BLaER1 (cell line): Measurements from ENCODE around the gene EHD3.

Experiments used
- H3K27ac ChIP-seq: shearing (Covaris generic); formaldehyde crosslinking; 2 replicates; pipeline ENCODE4 v1.8.1; 2022
- H3K27me3 ChIP-seq: shearing (Covaris generic); formaldehyde crosslinking; 2 replicates; pipeline ENCODE4 v1.8.1; 2022
- H3K36me3 ChIP-seq: shearing (Covaris generic); formaldehyde crosslinking; 2 replicates; pipeline ENCODE4 v1.8.1; 2022
- H3K4me1 ChIP-seq: shearing (Covaris generic); formaldehyde crosslinking; 2 replicates; pipeline ENCODE4 v1.8.1; 2022
- H3K4me2 ChIP-seq: shearing (Covaris generic); formaldehyde crosslinking; 2 replicates; pipeline ENCODE4 v1.8.1; 2022
- H3K4me3 ChIP-seq: shearing (Covaris generic); formaldehyde crosslinking; 2 replicates; pipeline ENCODE4 v1.8.1; 2022
- H3K9ac ChIP-seq: shearing (Covaris generic); formaldehyde crosslinking; 2 replicates; pipeline ENCODE4 v1.8.1; 2022
- H3K9me3 ChIP-seq: shearing (Covaris generic); formaldehyde crosslinking; 2 replicates; pipeline ENCODE4 v1.8.1; 2022
- H4K20me1 ChIP-seq: shearing (Covaris generic); formaldehyde crosslinking; 2 replicates; pipeline ENCODE4 v1.8.1; 2022
- Cebpa-rat ChIP-seq: shearing (Covaris generic); IDR thresholded peaks from 2 replicates; pipeline ENCODE4 v1.8.1; 2022

EHD3 gene

GRCh38 chr2:31197166-31197565, 36.8 kb upstream of the EHD3 start:
- H3K4me1 ChIP-seq, result no peaks in the 10 kb centered on the region
- H3K27ac ChIP-seq, result no peak overlapping the region
- no peak for TF ChIP-seq Cebpa-rat
- H3K4me3 ChIP-seq, result no peak overlapping the region
- H3K9ac ChIP-seq, result no peak overlapping the region
- H3K9me3 ChIP-seq, result no peaks in the 10 kb centered on the region
- no peaks in the 10 kb centered on the region for H4K20me1 ChIP-seq
- H3K27me3 ChIP-seq, result no peaks in the 10 kb centered on the region
- H3K36me3 ChIP-seq, result 0 out of 2 replicates have a peak, but pooled peaks cover 5% of the 10 kb centered on the region
- H3K4me2 ChIP-seq, result no peak overlapping the region

- Histone ChIP-seq H3K4me3 (no peak overlapping the region), H4K20me1 (no peaks in the 10 kb centered on the region), H3K4me2 (no peak overlapping the region), H3K36me3 (0 out of 2 replicates have a peak, but pooled peaks cover 5% of the 10 kb centered on the region), H3K9me3 (no peaks in the 10 kb centered on the region), H3K27ac (no peak overlapping the region), H3K9ac (no peak overlapping the region), H3K27me3 (no peaks in the 10 kb centered on the region), H3K4me1 (no peaks in the 10 kb centered on the region)
- TF ChIP-seq Cebpa-rat, result no peak
These were observed 36.3 kb upstream of the EHD3 start for GRCh38 chr2:31197669-31198068.

GRCh38 chr2:31199206-31199605, 34.7 kb upstream of the EHD3 start:
- no peaks in the 10 kb centered on the region for H3K27me3 ChIP-seq

GRCh38 chr2:31200972-31201371, 33.0 kb upstream of the EHD3 start:
- Histone ChIP-seq H3K27ac (no peak overlapping the region), H3K9me3 (no peaks in the 10 kb centered on the region), H3K4me1 (no peaks in the 10 kb centered on the region), H3K27me3 (no peaks in the 10 kb centered on the region), H3K36me3 (0 out of 2 replicates have a peak, but pooled peaks cover 5% of the 10 kb centered on the region), H4K20me1 (no peaks in the 10 kb centered on the region), H3K9ac (no peak overlapping the region), H3K4me3 (no peak overlapping the region), H3K4me2 (no peak overlapping the region)
- TF ChIP-seq Cebpa-rat, result no peak

More at GRCh38 chr2:31199206-31199605, 34.7 kb upstream of the EHD3 start:
- H3K36me3 ChIP-seq, result 0 out of 2 replicates have a peak, but pooled peaks cover 5% of the 10 kb centered on the region
- no peak overlapping the region for H3K4me2 ChIP-seq
- no peaks in the 10 kb centered on the region for H3K9me3 ChIP-seq
- no peaks in the 10 kb centered on the region for H4K20me1 ChIP-seq
- H3K4me3 ChIP-seq, result no peak overlapping the region
- TF ChIP-seq Cebpa-rat, result no peak
- H3K9ac ChIP-seq, result no peak overlapping the region
- no peaks in the 10 kb centered on the region for H3K4me1 ChIP-seq
- no peak overlapping the region for H3K27ac ChIP-seq

- Histone ChIP-seq H3K9ac (no peak overlapping the region), H4K20me1 (no peaks in the 10 kb centered on the region), H3K4me1 (no peaks in the 10 kb centered on the region), H3K4me3 (no peak overlapping the region), H3K36me3 (0 out of 2 replicates have a peak, but pooled peaks cover 5% of the 10 kb centered on the region), H3K27me3 (no peaks in the 10 kb centered on the region), H3K27ac (no peak overlapping the region), H3K4me2 (no peak overlapping the region), H3K9me3 (no peaks in the 10 kb centered on the region)
- no peak for TF ChIP-seq Cebpa-rat
These were observed 31.9 kb upstream of the EHD3 start for GRCh38 chr2:31202041-31202440.

- H3K36me3 ChIP-seq, result 0 out of 2 replicates have a peak, but pooled peaks cover 5% of the 10 kb centered on the region
- H3K4me2 ChIP-seq, result no peak overlapping the region
- H3K4me1 ChIP-seq, result peaks cover 3% of the 10 kb centered on the region; the same call in 1 of the 2 replicates
- H3K9me3 ChIP-seq, result no peaks in the 10 kb centered on the region
- H3K27ac ChIP-seq, result no peak overlapping the region
- H4K20me1 ChIP-seq, result no peaks in the 10 kb centered on the region
- H3K4me3 ChIP-seq, result no peak overlapping the region
- no peak for TF ChIP-seq Cebpa-rat
- H3K9ac ChIP-seq, result no peak overlapping the region
- H3K27me3 ChIP-seq, result no peaks in the 10 kb centered on the region
These were observed 31.1 kb upstream of the EHD3 start for GRCh38 chr2:31202833-31203232.

- Histone ChIP-seq H3K4me1 (peaks cover 11% of the 10 kb centered on the region; the same call in 1 of the 2 replicates), H3K27me3 (no peaks in the 10 kb centered on the region), H3K4me2 (no peak overlapping the region), H4K20me1 (no peaks in the 10 kb centered on the region), H3K27ac (no peak overlapping the region), H3K36me3 (0 out of 2 replicates have a peak, but pooled peaks cover 5% of the 10 kb centered on the region), H3K9me3 (no peaks in the 10 kb centered on the region), H3K9ac (no peak overlapping the region), H3K4me3 (no peak overlapping the region)
- TF ChIP-seq Cebpa-rat, result no peak
These were observed 30.0 kb upstream of the EHD3 start for GRCh38 chr2:31203916-31204315.

- no peak overlapping the region for H3K4me3 ChIP-seq
These were observed 29.2 kb upstream of the EHD3 start for GRCh38 chr2:31204783-31205182.

GRCh38 chr2:31205186-31205585, 28.8 kb upstream of the EHD3 start:
- H3K9me3 ChIP-seq, result no peaks in the 10 kb centered on the region
- H3K27me3 ChIP-seq, result no peaks in the 10 kb centered on the region
- H3K27ac ChIP-seq, result no peak overlapping the region
- H3K9ac ChIP-seq, result no peak overlapping the region
- 0 out of 2 replicates have a peak, but pooled peaks cover 2% of the 10 kb centered on the region for H3K36me3 ChIP-seq
- no peaks in the 10 kb centered on the region for H4K20me1 ChIP-seq
- TF ChIP-seq Cebpa-rat, result no peak
- no peak overlapping the region for H3K4me2 ChIP-seq
- H3K4me3 ChIP-seq, result no peak overlapping the region
- peaks cover 11% of the 10 kb centered on the region; the same call in 1 of the 2 replicates for H3K4me1 ChIP-seq

More at GRCh38 chr2:31204783-31205182, 29.2 kb upstream of the EHD3 start:
- Histone ChIP-seq H3K27ac (no peak overlapping the region), H3K4me2 (no peak overlapping the region), H3K4me1 (peaks cover 11% of the 10 kb centered on the region; the same call in 1 of the 2 replicates), H3K9ac (no peak overlapping the region), H3K27me3 (no peaks in the 10 kb centered on the region), H3K36me3 (0 out of 2 replicates have a peak, but pooled peaks cover 5% of the 10 kb centered on the region), H4K20me1 (no peaks in the 10 kb centered on the region), H3K9me3 (no peaks in the 10 kb centered on the region)
- no peak for TF ChIP-seq Cebpa-rat

- H3K9ac ChIP-seq, result no peak overlapping the region
- H3K9me3 ChIP-seq, result no peaks in the 10 kb centered on the region
- H3K4me3 ChIP-seq, result no peak overlapping the region
- TF ChIP-seq Cebpa-rat, result no peak
- no peak overlapping the region for H3K27ac ChIP-seq
- no peaks in the 10 kb centered on the region for H3K36me3 ChIP-seq
- H3K27me3 ChIP-seq, result no peaks in the 10 kb centered on the region
- no peaks in the 10 kb centered on the region for H4K20me1 ChIP-seq
- peaks cover 11% of the 10 kb centered on the region; the same call in 1 of the 2 replicates for H3K4me1 ChIP-seq
- no peak overlapping the region for H3K4me2 ChIP-seq
These were observed 28.3 kb upstream of the EHD3 start for GRCh38 chr2:31205613-31206012.
